A549 (cell line): ENCODE measurements around the gene ZNF219. TPM values are rescaled to one million over a fixed set of nuclear protein-coding genes. Genes with fewer than 3 reads are reported as not detected.

Experiments
- ATAC-seq, 2 experiments: fragments of 200-7000 bp in 1 of 2; fragments of >200 bp in 1 of 2; cut with Nextera tagmentation in 1 of 2; cut with Tn5 transposase in 1 of 2; 3 replicates each; pipeline versions ENCODE4 v1.8.0 to v1.9.1; 2018 to 2020; ENCODE audit warnings: mild to moderate bottlenecking in 1 of 2, moderate library complexity in 1 of 2
- CTCF ChIA-PET: fragments of 300-600 bp; sonication (Branson Sonifier 250); formaldehyde crosslinking; extraction: SDS; loops from one replicate; lab custom pipeline; 2021; ENCODE audit warnings: antibody characterized with exemption, inconsistent platforms; lab: Yijun Ruan, JAX
- POLR2A ChIA-PET: fragments of 350-600 bp; formaldehyde crosslinking; extraction: SDS; loops from one replicate; lab custom pipeline; 2021; ENCODE audit warnings: antibody characterized with exemption, inconsistent platforms; lab: Yijun Ruan, JAX
- DNase-seq, 2 experiments: peaks; one replicate each; pipeline versions ENCODE4 v3.0.0 to v3.0.0-alpha.2; 2011 to 2016; ENCODE audit warnings: low read depth in 1 of 2, low spot score in 1 of 2
- FAIRE-seq: peaks from 2 replicates; lab custom pipeline; 2011; peaks lifted over from hg19 to GRCh38; lab: Jason Lieb, UNC
- H3K27ac ChIP-seq, 2 experiments: fragments of >200 bp; sonication (Bioruptor Twin); formaldehyde crosslinking; 3 replicates each; pipeline ENCODE4 v1.5.1; 2016 to 2017
- H3K4me1 ChIP-seq: fragments of >200 bp; sonication (Bioruptor Twin); formaldehyde crosslinking; 3 replicates; pipeline ENCODE4 v1.6.1; 2016
- H3K4me2 ChIP-seq: fragments of >200 bp; sonication (Bioruptor Twin); formaldehyde crosslinking; 3 replicates; pipeline ENCODE4 v1.6.1; 2016
- H3K4me3 ChIP-seq: fragments of >200 bp; sonication (Bioruptor Twin); formaldehyde crosslinking; 3 replicates; pipeline ENCODE4 v1.5.1; 2016
- H3K9me3 ChIP-seq: fragments of >200 bp; sonication (Bioruptor Twin); formaldehyde crosslinking; 3 replicates; pipeline ENCODE4 v1.6.1; 2016
- EHF ChIP-seq: fragments of 250-450 bp; sonication (Bioruptor Pico); IDR thresholded peaks from 2 replicates; pipeline ENCODE4 v1.5.0; 2020; ENCODE audit warnings: mild to moderate bottlenecking
- HEYL ChIP-seq: fragments of 250-450 bp; sonication (Bioruptor Pico); IDR thresholded peaks from 2 replicates; pipeline ENCODE4 v1.8.0; 2021; ENCODE audit warnings: mild to moderate bottlenecking, moderate library complexity
- HOXA7 ChIP-seq: fragments of 250-450 bp; sonication (Bioruptor Pico); IDR thresholded peaks from 2 replicates; pipeline ENCODE4 v1.5.0; 2020; ENCODE audit warnings: mild to moderate bottlenecking, moderate library complexity
- JUNB ChIP-seq: fragments of >200 bp; sonication (Bioruptor Twin); formaldehyde crosslinking; IDR thresholded peaks from 2 replicates; pipeline ENCODE4 v1.6.1; 2016
- KDM1A ChIP-seq: fragments of 200-600 bp; sonication (generic); IDR thresholded peaks from 2 replicates; pipeline ENCODE4 v1.6.1; 2016; ENCODE audit warnings: low read depth, mild to moderate bottlenecking
- MYC ChIP-seq: IDR thresholded peaks from 2 replicates; pipeline ENCODE4 v1.6.1; 2012; ENCODE audit warnings: mild to moderate bottlenecking, inconsistent platforms, low read length, improper control_type of control experiment, borderline replicate concordance
- RAD21 ChIP-seq, 2 experiments: fragments of >200 bp in 1 of 2; sonication (Bioruptor Twin) in 1 of 2; formaldehyde crosslinking in 1 of 2; IDR thresholded peaks in 1 of 2; conservative IDR thresholded peaks in 1 of 2; 2 replicates in 1 of 2; 3 replicates in 1 of 2; pipeline ENCODE4 v1.6.1; 2012 to 2018; ENCODE audit warnings: inconsistent platforms in 1 of 2
- RNF2 ChIP-seq: fragments of 200-600 bp; sonication (generic); IDR thresholded peaks from 2 replicates; pipeline ENCODE4 v1.6.1; 2016; ENCODE audit warnings: low read depth, mild to moderate bottlenecking, antibody characterized with exemption, moderate library complexity, borderline replicate concordance
- SMC3 ChIP-seq: fragments of >200 bp; sonication (Bioruptor Twin); formaldehyde crosslinking; IDR thresholded peaks from 3 replicates; pipeline ENCODE4 v1.6.1; 2018; ENCODE audit warnings: inconsistent platforms
- SREBF2 ChIP-seq: fragments of 450-650 bp; IDR thresholded peaks from 2 replicates; pipeline ENCODE4 v1.6.1; 2014; ENCODE audit warnings: mild to moderate bottlenecking, moderate library complexity
- USF2 ChIP-seq: fragments of 450-650 bp; IDR thresholded peaks from 2 replicates; pipeline ENCODE4 v1.6.1; 2014; ENCODE audit warnings: antibody characterized with exemption
- ZFP36 ChIP-seq: fragments of 450-650 bp; IDR thresholded peaks from 2 replicates; pipeline ENCODE4 v1.6.1; 2014; ENCODE audit warnings: borderline replicate concordance; ENCODE audit not compliant: partially characterized antibody
- ZNF302 ChIP-seq: fragments of 250-450 bp; sonication (Bioruptor Pico); IDR thresholded peaks from 2 replicates; pipeline ENCODE4 v1.9.0; 2021; ENCODE audit warnings: inconsistent platforms, mild to moderate bottlenecking, moderate library complexity
- WGBS: methylation state at CpG from one replicate; pipeline ENCODE4 v1.1.6; 2017; ENCODE audit errors: missing lambda C conversion rate; 5-methylcytosine and 5-hydroxymethylcytosine counted together
- polyA plus RNA-seq, 4 experiments: library from polyadenylated mRNA; depleted of rRNA in 3 of 4; stranded (reverse); fragments of >200 nt; fragmentation: RNase III in 1 of 4; extraction: RNeasy Plus Mini Kit Qiagen cat#74134 plus additional on column Dnase treatment in 1 of 4; gene quantifications; 2 replicates in 3 of 4; 3 replicates in 1 of 4; pipeline ENCODE4 v1.2.3, GENCODE V29; 2011 to 2017
- TF ChIP-seq, protein P1 (sequence below): fragments of >200 bp; sonication (Bioruptor Twin); formaldehyde crosslinking; IDR thresholded peaks from 2 replicates; pipeline ENCODE4 v1.6.1; 2016
- TF ChIP-seq, protein P2 (sequence below): fragments of >200 bp; sonication (Bioruptor Twin); formaldehyde crosslinking; IDR thresholded peaks from 3 replicates; pipeline ENCODE4 v1.5.1; 2016
- TF ChIP-seq, protein P3 (sequence below): IDR thresholded peaks from 2 replicates; pipeline ENCODE4 v1.6.1; 2012
- TF ChIP-seq, protein P4 (sequence below): fragments of 200-600 bp; sonication (generic); IDR thresholded peaks from 2 replicates; pipeline ENCODE4 v1.6.1; 2016; ENCODE audit warnings: antibody characterized with exemption, mild to moderate bottlenecking, moderate library complexity

ZNF219 gene
- polyA plus RNA-seq, 2 of the 4 experiments (the other 2 are of a cell fraction): 17.3 to 31.0 TPM

GRCh38 chr14:21105095-21105494, 6.6 kb upstream of the ZNF219 start (continued):
- TF ChIP-seq, protein P1, sequence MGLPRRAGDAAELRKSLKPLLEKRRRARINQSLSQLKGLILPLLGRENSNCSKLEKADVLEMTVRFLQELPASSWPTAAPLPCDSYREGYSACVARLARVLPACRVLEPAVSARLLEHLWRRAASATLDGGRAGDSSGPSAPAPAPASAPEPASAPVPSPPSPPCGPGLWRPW: no peak
- TF ChIP-seq, all 56 proteins: peak for 0

DNA sequence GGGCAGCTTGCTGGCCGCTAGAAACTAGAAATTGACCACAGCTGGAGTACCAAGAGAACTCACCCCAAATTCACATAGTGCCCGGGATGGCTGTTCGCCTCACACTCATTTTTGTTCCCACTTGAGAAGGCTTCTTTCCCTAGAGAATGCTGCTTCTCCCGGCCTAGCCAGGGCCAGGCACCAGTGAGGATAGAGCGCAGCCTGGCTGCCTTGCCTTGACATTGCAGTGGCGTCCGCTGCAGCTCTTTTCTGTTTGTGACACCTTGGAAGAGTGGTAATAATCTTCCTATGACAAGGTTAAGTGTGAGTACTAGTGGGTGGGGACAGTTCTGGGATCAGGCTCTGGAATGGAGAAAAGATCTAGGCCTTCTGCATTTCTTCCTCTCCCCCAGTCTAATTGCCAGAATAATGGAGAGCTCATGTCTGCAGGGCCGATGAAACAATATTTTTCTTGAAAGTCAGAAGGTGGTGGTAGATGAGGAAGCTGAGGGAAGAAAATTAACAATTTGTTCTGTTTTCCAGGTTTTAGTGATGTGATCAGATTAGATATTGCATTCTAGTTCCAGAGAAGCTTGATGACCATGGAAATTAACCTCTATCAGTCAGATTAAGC, 6.1 kb upstream of the ZNF219 start:
- ChIA-PET CTCF (interaction anchor here (0.9 to 13.3 kb wide), 35 partner anchors 9 to 413 kb away, joined by 3 to 292 read pairs (median 7); partner anchors contain the start of genes ARHGEF40, METTL3, NDRG2 and RAB2B), POLR2A (interaction anchor here (0.8 to 2.8 kb wide), 8 partner anchors 9 to 90 kb away, joined by 3 to 19 read pairs (median 6); partner anchors contain the start of gene ARHGEF40)
- no peak for FAIRE-seq
- Histone ChIP-seq H3K27ac (peak overlapping the region; percentile 96 to 97), H3K4me2 (peak overlapping the region; percentile 87), H3K4me3 (peak overlapping the region; percentile 57), H3K4me1 (peaks cover 77% of the 10 kb centered on the region), H3K9me3 (no peaks in the 10 kb centered on the region)
- peak; percentile 69 to 87 for DNase-seq
- 11% methylated on average over 8 of the region's 8 CpGs for WGBS
- TF ChIP-seq, protein P2, sequence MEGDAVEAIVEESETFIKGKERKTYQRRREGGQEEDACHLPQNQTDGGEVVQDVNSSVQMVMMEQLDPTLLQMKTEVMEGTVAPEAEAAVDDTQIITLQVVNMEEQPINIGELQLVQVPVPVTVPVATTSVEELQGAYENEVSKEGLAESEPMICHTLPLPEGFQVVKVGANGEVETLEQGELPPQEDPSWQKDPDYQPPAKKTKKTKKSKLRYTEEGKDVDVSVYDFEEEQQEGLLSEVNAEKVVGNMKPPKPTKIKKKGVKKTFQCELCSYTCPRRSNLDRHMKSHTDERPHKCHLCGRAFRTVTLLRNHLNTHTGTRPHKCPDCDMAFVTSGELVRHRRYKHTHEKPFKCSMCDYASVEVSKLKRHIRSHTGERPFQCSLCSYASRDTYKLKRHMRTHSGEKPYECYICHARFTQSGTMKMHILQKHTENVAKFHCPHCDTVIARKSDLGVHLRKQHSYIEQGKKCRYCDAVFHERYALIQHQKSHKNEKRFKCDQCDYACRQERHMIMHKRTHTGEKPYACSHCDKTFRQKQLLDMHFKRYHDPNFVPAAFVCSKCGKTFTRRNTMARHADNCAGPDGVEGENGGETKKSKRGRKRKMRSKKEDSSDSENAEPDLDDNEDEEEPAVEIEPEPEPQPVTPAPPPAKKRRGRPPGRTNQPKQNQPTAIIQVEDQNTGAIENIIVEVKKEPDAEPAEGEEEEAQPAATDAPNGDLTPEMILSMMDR: peak; percentile 81
- TF ChIP-seq SMC3: peak; percentile 76
- peak; percentile 87 to 90 for TF ChIP-seq RAD21 (conservative IDR thresholded peaks at IDR 0.05 in 1 of 2, IDR thresholded peaks at IDR 0.05 in 1 of 2)
- no peak for TF ChIP-seq HEYL (CRISPR knock-in tag)
- peak; percentile 68 to 72 for ATAC-seq

DNA sequence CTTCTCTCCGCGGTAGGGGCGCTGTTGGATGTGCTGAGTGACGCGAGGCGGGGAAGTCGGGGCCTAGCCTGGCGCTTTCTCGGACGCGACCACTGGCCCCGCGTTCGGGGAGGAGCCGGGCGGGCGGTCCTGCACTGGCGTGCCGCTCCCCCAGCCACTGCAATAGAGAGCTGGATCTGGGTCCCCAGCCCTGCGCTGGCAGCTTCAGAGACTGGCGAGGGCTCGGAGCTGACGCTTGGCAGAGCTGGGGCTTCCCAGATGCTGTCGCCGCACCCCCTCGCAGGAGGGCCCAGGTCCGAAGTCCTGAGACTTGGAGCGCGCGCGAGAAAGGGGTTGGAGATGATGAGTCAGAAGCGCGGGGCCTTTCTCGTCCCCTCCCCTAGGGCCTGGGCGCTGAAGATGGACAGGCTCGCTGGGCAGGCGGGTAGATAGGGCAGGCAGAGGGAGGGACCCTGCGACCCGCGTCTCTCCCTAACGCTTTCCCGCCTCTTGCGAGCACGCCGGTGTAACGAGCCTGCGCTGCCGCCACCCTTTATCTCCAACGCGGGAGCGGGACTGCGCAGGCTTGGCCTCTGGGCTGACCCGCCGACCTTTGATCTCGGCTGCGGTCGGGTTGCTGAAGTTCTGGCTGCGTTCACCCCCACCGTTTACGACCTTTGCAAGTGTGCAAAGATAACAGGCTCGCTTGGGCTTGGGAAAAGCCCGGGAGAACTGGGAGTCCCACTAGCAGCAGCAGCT, 5.4 kb upstream of the ZNF219 start:
- Histone ChIP-seq H3K9me3 (no peaks in the 10 kb centered on the region), H3K4me2 (peak overlapping the region; percentile 87), H3K4me1 (peaks cover 81% of the 10 kb centered on the region), H3K4me3 (peak overlapping the region; percentile 57), H3K27ac (peak overlapping the region; percentile 96 to 97)
- FAIRE-seq (no peak), ATAC-seq (peak; percentile 82 to 91), DNase-seq (peak; percentile 93 to 98)
- ChIA-PET CTCF (interaction anchor here (0.8 to 13.3 kb wide), 41 partner anchors 9 to 495 kb away, joined by 3 to 292 read pairs (median 6); partner anchors contain the start of genes ARHGEF40, NDRG2, RAB2B and RNASE13), POLR2A (interaction anchor here (0.8 to 2.8 kb wide), 9 partner anchors 8 to 89 kb away, joined by 3 to 19 read pairs (median 6); partner anchors contain the start of gene ARHGEF40)
- WGBS: 2% methylated on average over 30 of the region's 62 CpGs
- TF ChIP-seq MYC (0 out of 2 replicates have a peak, but pooled peaks have one; percentile 16), ZFP36 (no peak), USF2 (peak; percentile 5; the same call in 1 of the 2 replicates), JUNB (0 out of 2 replicates have a peak, but pooled peaks have one; percentile 33), EHF (CRISPR knock-in tag) (no peak), SREBF2 (no peak), ZNF302 (no peak), HOXA7 (CRISPR knock-in tag) (no peak), RNF2 (no peak), KDM1A (no peak), SMC3 (no peak)
- TF ChIP-seq, protein P3, sequence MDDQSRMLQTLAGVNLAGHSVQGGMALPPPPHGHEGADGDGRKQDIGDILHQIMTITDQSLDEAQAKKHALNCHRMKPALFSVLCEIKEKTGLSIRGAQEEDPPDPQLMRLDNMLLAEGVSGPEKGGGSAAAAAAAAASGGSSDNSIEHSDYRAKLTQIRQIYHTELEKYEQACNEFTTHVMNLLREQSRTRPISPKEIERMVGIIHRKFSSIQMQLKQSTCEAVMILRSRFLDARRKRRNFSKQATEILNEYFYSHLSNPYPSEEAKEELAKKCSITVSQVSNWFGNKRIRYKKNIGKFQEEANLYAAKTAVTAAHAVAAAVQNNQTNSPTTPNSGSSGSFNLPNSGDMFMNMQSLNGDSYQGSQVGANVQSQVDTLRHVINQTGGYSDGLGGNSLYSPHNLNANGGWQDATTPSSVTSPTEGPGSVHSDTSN: no peak; the same call in 1 of the 2 replicates
- TF ChIP-seq, protein P2: peak; percentile 56
- TF ChIP-seq, protein P4, sequence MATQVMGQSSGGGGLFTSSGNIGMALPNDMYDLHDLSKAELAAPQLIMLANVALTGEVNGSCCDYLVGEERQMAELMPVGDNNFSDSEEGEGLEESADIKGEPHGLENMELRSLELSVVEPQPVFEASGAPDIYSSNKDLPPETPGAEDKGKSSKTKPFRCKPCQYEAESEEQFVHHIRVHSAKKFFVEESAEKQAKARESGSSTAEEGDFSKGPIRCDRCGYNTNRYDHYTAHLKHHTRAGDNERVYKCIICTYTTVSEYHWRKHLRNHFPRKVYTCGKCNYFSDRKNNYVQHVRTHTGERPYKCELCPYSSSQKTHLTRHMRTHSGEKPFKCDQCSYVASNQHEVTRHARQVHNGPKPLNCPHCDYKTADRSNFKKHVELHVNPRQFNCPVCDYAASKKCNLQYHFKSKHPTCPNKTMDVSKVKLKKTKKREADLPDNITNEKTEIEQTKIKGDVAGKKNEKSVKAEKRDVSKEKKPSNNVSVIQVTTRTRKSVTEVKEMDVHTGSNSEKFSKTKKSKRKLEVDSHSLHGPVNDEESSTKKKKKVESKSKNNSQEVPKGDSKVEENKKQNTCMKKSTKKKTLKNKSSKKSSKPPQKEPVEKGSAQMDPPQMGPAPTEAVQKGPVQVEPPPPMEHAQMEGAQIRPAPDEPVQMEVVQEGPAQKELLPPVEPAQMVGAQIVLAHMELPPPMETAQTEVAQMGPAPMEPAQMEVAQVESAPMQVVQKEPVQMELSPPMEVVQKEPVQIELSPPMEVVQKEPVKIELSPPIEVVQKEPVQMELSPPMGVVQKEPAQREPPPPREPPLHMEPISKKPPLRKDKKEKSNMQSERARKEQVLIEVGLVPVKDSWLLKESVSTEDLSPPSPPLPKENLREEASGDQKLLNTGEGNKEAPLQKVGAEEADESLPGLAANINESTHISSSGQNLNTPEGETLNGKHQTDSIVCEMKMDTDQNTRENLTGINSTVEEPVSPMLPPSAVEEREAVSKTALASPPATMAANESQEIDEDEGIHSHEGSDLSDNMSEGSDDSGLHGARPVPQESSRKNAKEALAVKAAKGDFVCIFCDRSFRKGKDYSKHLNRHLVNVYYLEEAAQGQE: peak; percentile 88
- TF ChIP-seq, protein P1: no peak
